Measurements from ENCODE around the gene MIER1.
A peak's percentile ranks its signal among the peaks of the same experiment; 100 is the strongest.
"Not testable (repeated sequence)": the region's sequence is repeated elsewhere in the genome, so short reads cannot be mapped to it uniquely, and the experiment has no call there.

Gene MIER1

DNA sequence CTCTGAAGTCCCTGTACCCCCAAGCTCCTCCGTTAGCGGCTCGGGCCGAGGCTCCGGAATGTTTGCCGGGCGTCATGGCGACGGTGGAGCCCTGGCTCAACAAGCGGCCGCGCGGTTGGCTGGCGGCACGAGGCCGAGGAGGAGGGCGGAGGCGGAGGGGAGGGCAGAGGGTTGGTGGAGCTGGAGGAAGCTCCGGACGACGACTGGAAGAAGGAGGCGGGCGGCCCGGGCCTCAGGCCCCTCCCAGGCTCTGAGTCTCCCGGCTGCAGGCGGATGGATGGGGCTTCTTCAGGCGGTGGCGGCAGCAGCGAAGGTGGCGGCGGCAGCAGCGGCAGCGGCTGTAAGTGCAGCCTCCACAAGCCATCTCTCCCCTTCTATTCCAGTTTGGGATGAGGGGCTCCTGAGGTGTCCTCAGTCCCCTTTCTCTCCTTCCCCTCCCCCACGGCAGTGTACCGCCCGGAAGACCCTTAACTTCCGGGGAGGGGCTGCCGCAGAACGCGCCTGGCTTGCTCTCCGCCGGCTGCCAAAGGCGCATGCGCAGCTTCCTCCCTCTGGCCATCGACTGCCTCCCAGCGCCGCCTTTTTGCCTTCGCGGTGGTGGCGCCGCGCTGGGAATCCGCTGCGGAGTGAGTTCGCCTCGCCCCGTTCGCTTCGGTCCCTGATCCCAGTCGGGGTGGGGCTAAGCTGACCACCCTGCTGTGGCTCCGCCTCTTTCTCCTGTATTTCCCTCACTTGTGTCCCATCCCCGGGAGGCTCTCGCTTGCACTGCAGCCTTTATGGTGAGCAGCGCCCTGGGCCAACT, at the start of gene MIER1, which contains the start of gene DNAI4:
Gene MIER1 (plus strand): TSS at position 235 of the 802 bp plus-strand sequence. CDS start 39 bp downstream, at position 274.
Gene DNAI4 (minus strand): TSS at position 101 of the 802 bp plus-strand sequence. CDS start 25 bp downstream, at position 76.
- H3K9ac ChIP-seq (ENCODE audit: low read depth, low read length), result peak within 1 kb of the TSS; percentile 76
- no peaks in the 10 kb centered on the region for H3K36me3 ChIP-seq (ENCODE audit: insufficient read depth, low read length)
- H3K4me1 ChIP-seq (ENCODE audit: insufficient read depth, low read length), result peaks cover 7% of the 10 kb centered on the region; the same call in 1 of the 2 replicates
- no peaks in the 10 kb centered on the region for H3K9me3 ChIP-seq (ENCODE audit: control insufficient read depth, insufficient read depth, low read length)

DNA sequence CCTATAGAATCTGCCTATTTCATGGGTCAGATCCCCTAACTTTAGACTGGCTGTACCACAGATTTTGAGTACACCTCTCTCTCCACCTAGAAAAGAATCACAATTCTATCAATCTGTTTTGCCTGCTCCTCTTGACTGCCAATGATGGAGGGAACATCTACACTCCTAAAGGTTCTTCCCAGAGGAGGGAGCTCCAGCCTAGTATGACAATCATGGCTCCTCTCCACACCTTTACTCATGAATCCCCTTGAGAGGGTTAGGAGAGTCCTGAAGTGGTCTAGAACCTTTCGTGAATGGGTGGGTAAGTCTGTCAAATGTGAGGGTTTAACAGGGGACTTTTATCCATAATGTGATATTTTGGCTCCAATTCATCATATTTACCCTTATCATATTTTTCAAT, 48.1 kb upstream of the MIER1 start:
- no peak overlapping the region for H3K9ac ChIP-seq (ENCODE audit: low read depth, low read length)
- no peaks in the 10 kb centered on the region for H3K36me3 ChIP-seq (ENCODE audit: insufficient read depth, low read length)
- H3K9me3 ChIP-seq (ENCODE audit: control insufficient read depth, insufficient read depth, low read length), result peaks cover 2% of the 10 kb centered on the region; the same call in 1 of the 2 replicates
- H3K4me1 ChIP-seq (ENCODE audit: insufficient read depth, low read length), result no peaks in the 10 kb centered on the region

DNA sequence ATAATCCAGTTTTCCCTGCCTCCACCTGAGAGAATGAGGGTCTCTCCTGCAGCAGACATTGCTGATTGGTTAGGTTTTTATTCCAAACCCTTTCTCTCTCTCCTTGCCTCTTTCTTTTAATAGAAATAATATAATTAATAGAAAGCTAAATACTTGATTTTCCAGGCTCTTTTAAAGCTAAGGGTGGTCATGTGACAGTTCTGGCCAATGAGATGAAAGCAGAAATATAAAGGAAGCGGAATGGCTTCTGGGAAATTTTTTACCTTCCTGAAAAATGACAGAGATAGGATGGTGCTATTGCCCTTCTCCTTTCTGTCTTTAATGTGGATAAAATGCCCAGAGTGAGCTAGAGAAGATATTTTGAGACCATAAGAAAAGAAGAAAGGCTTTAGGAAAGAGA, 35.8 kb upstream of the MIER1 start:
- no peaks in the 10 kb centered on the region for H3K36me3 ChIP-seq (ENCODE audit: insufficient read depth, low read length)
- no peaks in the 10 kb centered on the region for H3K4me1 ChIP-seq (ENCODE audit: insufficient read depth, low read length)
- no peaks in the 10 kb centered on the region for H3K9me3 ChIP-seq (ENCODE audit: control insufficient read depth, insufficient read depth, low read length)
- no peak overlapping the region for H3K9ac ChIP-seq (ENCODE audit: low read depth, low read length)

DNA sequence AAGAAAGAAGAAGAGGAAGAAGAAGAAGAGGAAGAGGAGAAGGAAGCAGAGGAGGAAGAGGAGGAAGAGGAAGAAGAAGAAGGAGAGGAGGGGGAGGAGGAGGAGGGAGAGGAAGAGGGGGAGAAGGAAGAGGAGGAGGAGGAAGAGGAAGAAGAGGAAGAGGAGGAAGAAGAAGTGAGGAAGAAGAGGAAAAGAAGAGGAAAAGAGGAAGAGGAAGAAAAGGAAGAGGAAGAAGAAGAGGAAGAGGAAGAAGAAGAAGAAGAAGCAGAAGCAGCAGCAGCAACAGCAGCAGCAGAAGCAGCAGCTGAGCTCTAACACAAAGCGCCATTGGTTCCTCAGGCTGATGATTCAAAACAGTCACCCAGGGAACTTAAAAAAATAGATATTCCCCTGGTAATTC, 34.2 kb upstream of the MIER1 start:
- Histone ChIP-seq H3K9me3 (ENCODE audit: control insufficient read depth, insufficient read depth, low read length) (no peaks in the 10 kb centered on the region), H3K9ac (ENCODE audit: low read depth, low read length) (no peak overlapping the region), H3K36me3 (ENCODE audit: insufficient read depth, low read length) (no peaks in the 10 kb centered on the region), H3K4me1 (ENCODE audit: insufficient read depth, low read length) (no peaks in the 10 kb centered on the region)

DNA sequence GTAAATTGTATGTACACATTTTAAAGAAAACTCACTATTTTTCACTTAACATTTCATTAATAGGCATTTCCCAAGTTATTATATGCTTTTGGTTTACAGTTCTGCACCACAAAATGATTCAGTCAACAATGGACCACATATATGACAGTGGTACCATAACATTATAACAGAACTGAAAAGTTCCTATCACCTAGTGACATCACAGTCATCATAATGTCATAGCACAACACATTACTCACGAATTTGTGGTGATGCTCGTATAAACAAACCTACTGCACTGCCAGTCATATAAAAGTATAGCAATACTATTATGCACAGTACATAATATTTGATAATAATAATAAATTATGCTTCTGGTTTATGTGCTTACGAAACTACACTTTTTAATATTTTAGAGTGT, 31.1 kb upstream of the MIER1 start:
- H3K4me1 ChIP-seq (ENCODE audit: insufficient read depth, low read length), result no peaks in the 10 kb centered on the region
- H3K9ac ChIP-seq (ENCODE audit: low read depth, low read length), result no peak overlapping the region
- no peaks in the 10 kb centered on the region for H3K9me3 ChIP-seq (ENCODE audit: control insufficient read depth, insufficient read depth, low read length)
- no peaks in the 10 kb centered on the region for H3K36me3 ChIP-seq (ENCODE audit: insufficient read depth, low read length)

DNA sequence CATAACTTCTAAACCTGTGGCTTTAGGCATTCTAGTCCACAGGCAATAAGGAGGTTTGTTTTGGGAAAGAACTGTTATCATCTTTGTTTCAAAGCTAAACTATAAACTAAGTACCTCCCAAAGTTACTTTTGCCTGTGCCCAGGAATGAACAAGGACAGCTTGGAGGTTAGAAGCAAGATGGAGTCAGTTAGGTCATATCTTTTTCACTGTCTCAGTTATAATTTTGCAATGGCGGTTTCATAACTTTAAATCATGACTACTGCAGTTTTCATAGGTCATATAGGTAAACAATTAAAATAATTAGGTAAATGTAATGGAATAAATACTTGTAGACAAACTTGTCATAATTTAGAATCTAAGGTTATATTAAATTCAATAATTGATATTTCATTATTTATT, 9.6 kb upstream of the MIER1 start:
- not testable (repeated sequence) for H3K36me3 ChIP-seq (ENCODE audit: insufficient read depth, low read length); H3K9ac ChIP-seq (ENCODE audit: low read depth, low read length); H3K9me3 ChIP-seq (ENCODE audit: control insufficient read depth, insufficient read depth, low read length)
- peaks cover 11% of the 10 kb centered on the region; the same call in 1 of the 2 replicates for H3K4me1 ChIP-seq (ENCODE audit: insufficient read depth, low read length)

DNA sequence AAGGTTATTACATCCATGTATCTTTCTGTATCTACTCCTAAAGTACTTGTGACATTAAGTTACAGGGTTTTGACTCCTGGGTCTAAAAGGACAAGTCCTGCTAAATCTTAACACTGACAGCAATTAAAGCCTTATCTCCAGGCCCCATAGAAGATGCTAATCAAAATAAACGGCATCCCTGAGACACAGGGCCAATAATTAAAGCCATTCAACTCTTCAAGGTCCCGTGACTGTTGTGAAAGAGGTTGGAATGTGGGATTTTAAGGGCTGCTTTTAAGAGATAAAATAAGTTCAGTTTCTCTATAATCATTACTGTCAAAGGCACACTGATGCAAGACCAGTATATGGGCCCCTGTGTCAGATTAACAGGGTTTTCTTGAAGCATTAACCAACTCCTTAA, 8.5 kb upstream of the MIER1 start:
- H3K9me3 ChIP-seq (ENCODE audit: control insufficient read depth, insufficient read depth, low read length), result peaks cover 6% of the 10 kb centered on the region
- no peak overlapping the region for H3K9ac ChIP-seq (ENCODE audit: low read depth, low read length)

DNA sequence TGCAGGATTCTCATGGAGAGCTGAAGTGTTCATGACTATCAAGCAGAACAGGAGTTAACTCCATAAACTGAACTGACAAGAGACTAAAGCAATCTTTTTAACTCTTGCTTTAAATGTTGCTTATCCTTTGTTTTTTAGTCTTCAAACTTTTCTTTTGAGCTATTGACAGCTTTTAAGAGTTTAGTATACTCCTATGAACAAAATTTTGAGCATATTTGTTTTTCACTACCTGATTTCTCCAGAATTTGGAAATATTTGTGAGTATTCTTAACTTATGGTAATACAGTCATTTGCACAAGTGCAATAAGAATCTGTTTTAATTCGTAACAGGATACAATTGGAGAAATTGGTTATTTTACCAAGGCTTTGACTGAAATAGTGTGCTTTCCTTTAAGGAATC, 7.3 kb upstream of the MIER1 start:
- no peaks in the 10 kb centered on the region; the same call in 1 of the 2 replicates for H3K36me3 ChIP-seq (ENCODE audit: insufficient read depth, low read length)
- H3K9me3 ChIP-seq (ENCODE audit: control insufficient read depth, insufficient read depth, low read length), result peaks cover 6% of the 10 kb centered on the region
- no peak overlapping the region for H3K9ac ChIP-seq (ENCODE audit: low read depth, low read length)
- H3K4me1 ChIP-seq (ENCODE audit: insufficient read depth, low read length), result 0 out of 2 replicates have a peak, but pooled peaks cover 3% of the 10 kb centered on the region

More for the DNA sequence above, 8.5 kb upstream of the MIER1 start:
- peaks cover 4% of the 10 kb centered on the region; the same call in 1 of the 2 replicates for H3K4me1 ChIP-seq (ENCODE audit: insufficient read depth, low read length)
- H3K36me3 ChIP-seq (ENCODE audit: insufficient read depth, low read length), result no peaks in the 10 kb centered on the region; the same call in 1 of the 2 replicates

DNA sequence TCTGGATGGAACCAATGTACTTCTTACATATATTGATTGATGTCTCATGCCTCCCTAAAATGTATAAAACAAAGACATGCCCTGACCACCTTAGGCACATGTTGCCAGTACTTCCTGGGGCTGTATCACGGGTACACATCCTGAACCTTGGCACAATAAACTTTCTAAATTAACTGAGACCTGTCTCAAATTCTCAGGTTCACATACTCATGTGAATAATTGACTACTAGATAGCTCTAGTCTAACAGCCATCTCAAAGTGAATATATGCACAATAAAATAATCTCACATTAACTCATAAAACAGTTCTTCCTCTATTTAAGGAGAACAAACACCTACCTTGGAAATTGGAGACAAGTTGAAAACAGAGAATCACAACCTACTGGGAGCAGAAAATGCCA, 5.7 kb upstream of the MIER1 start:
- peaks cover 6% of the 10 kb centered on the region for H3K9me3 ChIP-seq (ENCODE audit: control insufficient read depth, insufficient read depth, low read length)
- H3K4me1 ChIP-seq (ENCODE audit: insufficient read depth, low read length), result peaks cover 7% of the 10 kb centered on the region; the same call in 1 of the 2 replicates
- no peaks in the 10 kb centered on the region for H3K36me3 ChIP-seq (ENCODE audit: insufficient read depth, low read length)
- no peak overlapping the region for H3K9ac ChIP-seq (ENCODE audit: low read depth, low read length)

DNA sequence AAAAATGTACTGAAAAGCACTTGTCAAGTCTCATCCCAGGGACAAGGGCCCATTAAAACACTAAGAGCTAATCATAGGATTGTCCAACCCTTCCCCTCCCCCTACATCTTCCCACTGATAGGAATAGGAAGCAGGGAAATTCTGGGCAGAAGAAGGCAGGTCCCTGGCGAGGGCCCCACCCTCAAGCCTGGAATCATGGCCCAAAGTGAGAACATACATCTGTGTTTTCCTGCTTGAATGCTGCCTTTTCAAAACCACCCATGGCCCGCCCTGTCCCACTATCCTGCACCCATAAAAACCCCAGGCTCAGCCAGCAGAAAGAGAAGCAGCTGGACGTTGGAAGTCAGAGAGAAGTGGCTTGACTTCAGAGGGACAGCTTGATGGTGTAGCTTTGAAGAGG, 5.0 kb upstream of the MIER1 start:
- H3K36me3 ChIP-seq (ENCODE audit: insufficient read depth, low read length), result no peaks in the 10 kb centered on the region
- peaks cover 6% of the 10 kb centered on the region for H3K9me3 ChIP-seq (ENCODE audit: control insufficient read depth, insufficient read depth, low read length)
- no peak overlapping the region for H3K9ac ChIP-seq (ENCODE audit: low read depth, low read length)
- H3K4me1 ChIP-seq (ENCODE audit: insufficient read depth, low read length), result peaks cover 7% of the 10 kb centered on the region; the same call in 1 of the 2 replicates

DNA sequence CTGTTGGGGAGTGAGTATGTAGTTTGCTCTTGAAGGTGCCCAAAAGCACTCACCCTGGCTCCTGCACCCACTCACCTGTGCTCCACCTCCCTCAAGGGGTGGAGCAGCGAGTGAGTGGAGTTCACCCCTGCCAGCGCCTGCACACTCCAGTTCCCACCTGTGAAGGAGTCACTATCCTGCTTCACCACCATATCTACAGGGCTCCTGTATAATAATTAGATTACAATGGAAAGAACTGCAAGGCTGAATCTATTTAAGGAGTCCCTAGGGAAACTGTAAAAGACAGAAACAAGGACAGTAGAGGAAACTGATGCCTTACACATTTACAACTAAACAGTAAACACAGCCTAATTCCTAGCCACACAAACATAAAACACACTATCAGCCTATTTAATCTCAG, 4.2 kb upstream of the MIER1 start:
- H3K4me1 ChIP-seq (ENCODE audit: insufficient read depth, low read length), result peaks cover 7% of the 10 kb centered on the region; the same call in 1 of the 2 replicates
- H3K9me3 ChIP-seq (ENCODE audit: control insufficient read depth, insufficient read depth, low read length), result peaks cover 6% of the 10 kb centered on the region
- no peaks in the 10 kb centered on the region for H3K36me3 ChIP-seq (ENCODE audit: insufficient read depth, low read length)
- no peak overlapping the region for H3K9ac ChIP-seq (ENCODE audit: low read depth, low read length)

DNA sequence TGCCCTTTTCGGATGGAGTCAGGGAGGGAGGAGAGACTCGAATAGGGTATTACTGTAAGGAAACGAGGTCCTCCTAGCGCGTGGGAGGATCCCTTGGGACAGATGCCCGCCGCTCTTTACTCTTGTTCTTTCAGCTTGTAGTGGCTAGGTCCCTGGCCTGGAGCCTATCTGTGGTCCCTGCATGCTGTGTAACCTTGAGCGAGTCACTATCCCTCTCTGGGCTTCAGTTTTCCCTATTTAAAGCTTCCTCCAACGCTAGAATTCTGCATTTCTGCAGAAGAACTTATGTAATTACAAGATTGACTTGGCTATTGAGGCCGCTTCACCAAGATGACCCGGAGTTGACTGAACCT, 744 bp downstream of the MIER1 start:
- Histone ChIP-seq H3K9ac (ENCODE audit: low read depth, low read length) (peak overlapping the region; percentile 76), H3K9me3 (ENCODE audit: control insufficient read depth, insufficient read depth, low read length) (no peaks in the 10 kb centered on the region), H3K36me3 (ENCODE audit: insufficient read depth, low read length) (no peaks in the 10 kb centered on the region)

DNA sequence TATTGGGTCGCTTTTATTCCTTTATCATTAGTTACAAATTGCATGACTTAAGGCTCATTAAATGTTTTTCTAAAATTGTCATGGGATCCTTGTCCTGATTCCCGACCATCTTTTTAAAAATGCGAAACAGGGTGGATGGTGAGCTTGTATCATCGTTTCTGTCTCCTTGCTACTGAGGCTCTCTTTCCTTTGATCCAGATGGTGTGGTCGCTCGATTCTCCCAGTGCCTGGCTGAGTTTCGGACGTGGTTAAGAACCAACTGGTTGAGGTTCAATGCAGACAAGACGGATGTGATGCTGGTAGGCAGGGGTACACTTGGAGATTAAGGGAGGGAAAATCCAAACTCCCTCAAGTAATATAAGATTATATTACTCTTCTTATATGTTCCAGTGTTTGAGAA, 1.2 kb downstream of the MIER1 start:
- H3K36me3 ChIP-seq (ENCODE audit: insufficient read depth, low read length), result no peaks in the 10 kb centered on the region
- peaks cover 7% of the 10 kb centered on the region; the same call in 1 of the 2 replicates for H3K4me1 ChIP-seq (ENCODE audit: insufficient read depth, low read length)
- H3K9me3 ChIP-seq (ENCODE audit: control insufficient read depth, insufficient read depth, low read length), result no peaks in the 10 kb centered on the region
- peak overlapping the region; percentile 76 for H3K9ac ChIP-seq (ENCODE audit: low read depth, low read length)

More for the DNA sequence above, 744 bp downstream of the MIER1 start:
- H3K4me1 ChIP-seq (ENCODE audit: insufficient read depth, low read length), result peaks cover 7% of the 10 kb centered on the region; the same call in 1 of the 2 replicates

DNA sequence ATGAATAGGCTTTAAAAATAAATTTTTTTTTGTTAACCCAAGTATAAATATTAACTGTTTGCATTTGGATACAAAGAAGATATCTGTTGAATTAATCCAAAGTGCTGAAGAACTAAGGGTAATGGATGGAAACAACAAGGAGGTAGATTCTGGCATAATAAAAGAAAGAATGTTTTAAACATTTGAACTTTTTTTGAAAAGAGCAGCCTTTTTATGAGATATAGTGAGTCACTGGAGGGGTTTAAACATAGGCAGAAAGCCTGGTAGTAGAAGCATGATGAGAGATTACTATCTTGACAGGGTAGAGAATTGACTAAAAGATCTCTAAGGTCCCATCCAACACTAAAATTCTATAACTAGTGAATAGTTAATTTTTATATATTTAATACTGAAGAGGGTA, 2.7 kb downstream of the MIER1 start:
- peaks cover 7% of the 10 kb centered on the region; the same call in 1 of the 2 replicates for H3K4me1 ChIP-seq (ENCODE audit: insufficient read depth, low read length)
- H3K36me3 ChIP-seq (ENCODE audit: insufficient read depth, low read length), result no peaks in the 10 kb centered on the region
- H3K9ac ChIP-seq (ENCODE audit: low read depth, low read length), result no peak overlapping the region
- no peaks in the 10 kb centered on the region for H3K9me3 ChIP-seq (ENCODE audit: control insufficient read depth, insufficient read depth, low read length)

DNA sequence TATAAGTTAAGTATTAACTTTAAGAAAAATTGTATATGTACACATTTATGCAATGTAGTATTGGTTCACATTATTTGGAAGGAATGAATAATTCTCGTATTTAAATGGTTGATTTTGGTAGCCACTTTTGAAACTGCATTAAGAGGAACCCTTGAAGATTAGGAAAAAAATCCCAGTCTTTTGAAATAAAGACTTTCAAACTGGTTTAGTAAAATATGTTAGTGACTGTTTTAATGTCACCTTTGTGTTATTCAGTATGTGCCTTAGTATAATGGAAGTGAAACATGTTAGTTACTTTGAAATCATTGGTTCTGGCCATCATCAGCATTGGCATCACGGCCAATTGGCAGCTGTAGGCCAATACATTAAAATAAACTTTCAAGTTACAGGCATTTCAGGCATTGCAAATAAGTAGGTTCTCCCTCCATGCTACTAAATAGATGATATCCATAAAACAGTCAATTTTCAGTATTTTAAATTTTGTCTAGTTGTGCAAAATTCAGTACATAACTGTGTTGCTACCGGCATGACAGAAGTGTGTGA, 4.4 kb downstream of the MIER1 start:
- H3K9me3 ChIP-seq (ENCODE audit: control insufficient read depth, insufficient read depth, low read length), result no peaks in the 10 kb centered on the region
- H3K9ac ChIP-seq (ENCODE audit: low read depth, low read length), result peak overlapping the region; percentile 75; the same call in 1 of the 2 replicates
- no peaks in the 10 kb centered on the region for H3K4me1 ChIP-seq (ENCODE audit: insufficient read depth, low read length)
- H3K36me3 ChIP-seq (ENCODE audit: insufficient read depth, low read length), result no peaks in the 10 kb centered on the region
